Bronchus fibroblast of lung (primary cell): Measurements from ENCODE around the gene CORIN. TPM values are rescaled to one million over a fixed set of nuclear protein-coding genes. Genes with fewer than 3 reads are reported as not detected.

Source experiments
- total RNA-seq: library from RNA; depleted of rRNA; stranded (reverse); fragments of >200 nt; gene quantifications from 2 replicates; pipeline ENCODE4 v1.2.3, GENCODE V29; 2015

The CORIN gene
- total RNA-seq, result 1.9 and 2.4 TPM in 2 replicates

GRCh38 chr4:47837908-47838294 lies at the start of gene CORIN:
CORIN (minus strand) TSS chr4:47838067; CDS start chr4:47837949, 118 bp downstream.

Other genes starting within 250 kb of the CORIN start
- gene NFXL1, start 76.5 kb upstream of the CORIN start, total RNA-seq, result 5.6 and 6.4 TPM in 2 replicates
- under 0.01 TPM in 1 of 2 replicates, not detected in the other for gene CNGA1, start 178.6 kb upstream of the CORIN start, total RNA-seq
- under 0.01 and 0.50 TPM in 2 replicates for gene NIPAL1, start 178.7 kb upstream of the CORIN start, total RNA-seq